Gastrocnemius medialis (tissue), 4 donors: Measurements from ENCODE around the gene CYP1A1. TPM values are rescaled to one million over a fixed set of nuclear protein-coding genes. Genes with fewer than 3 reads are reported as not detected.
"Not testable (repeated sequence)": the region's sequence is repeated elsewhere in the genome, so short reads cannot be mapped to it uniquely, and the experiment has no call there.

Experiments
- ATAC-seq, 2 donors: fragments of 150-250 bp; one replicate each; pipeline ENCODE4 v1.9.1; 2016
- DNase-seq, 2 donors: peaks; one replicate each; pipeline ENCODE4 v3.0.0-alpha.2; 2019
- H3K27ac ChIP-seq, 4 donors: fragments of 200-600 bp; sonication (generic); 1 replicate in 1 of 4; 2 replicates in 3 of 4; pipeline ENCODE4 v1.5.1; 2016 to 2018; ENCODE audit warnings: mild to moderate bottlenecking in 2 of 4, moderate library complexity in 1 of 4
- H3K27me3 ChIP-seq, 3 donors: fragments of 200-600 bp; sonication (generic) in 2 of 3; 1 replicate in 1 of 3; 2 replicates in 2 of 3; pipeline versions ENCODE4 v1.5.1 to v1.6.0; 2016 to 2019; ENCODE audit warnings: mild to moderate bottlenecking in 1 of 3, moderate library complexity in 1 of 3
- H3K36me3 ChIP-seq, 2 donors: fragments of 200-600 bp; sonication (generic) in 1 of 2; one replicate each; pipeline ENCODE4 v1.5.1; 2017 to 2018
- H3K4me1 ChIP-seq, 2 donors: fragments of 200-600 bp; sonication (generic) in 1 of 2; one replicate each; pipeline ENCODE4 v1.5.1; 2016 to 2017; ENCODE audit warnings: mild to moderate bottlenecking in 2 of 2
- H3K4me3 ChIP-seq, 4 donors: fragments of 200-600 bp; sonication (generic) in 3 of 4; 1 replicate in 1 of 4; 2 replicates in 3 of 4; pipeline ENCODE4 v1.5.1; 2016 to 2019; ENCODE audit warnings: mild to moderate bottlenecking in 2 of 4
- H3K9me3 ChIP-seq, 3 donors: fragments of 200-600 bp; sonication (generic) in 2 of 3; 1 replicate in 1 of 3; 2 replicates in 2 of 3; pipeline ENCODE4 v1.5.1; 2016 to 2019
- CTCF ChIP-seq, 5 experiments: fragments of 450-650 bp in 3 of 5; fragments of 200-600 bp in 2 of 5; sonication (generic) in 2 of 5; IDR thresholded peaks in 4 of 5; conservative IDR thresholded peaks in 1 of 5; 1 replicate in 4 of 5; 2 replicates in 1 of 5; pipeline ENCODE4 v1.5.1; 2016 to 2019; ENCODE audit warnings: antibody characterized with exemption in 5 of 5, mild to moderate bottlenecking in 3 of 5, moderate library complexity in 3 of 5
- POLR2A ChIP-seq, 2 donors: fragments of 450-650 bp; IDR thresholded peaks; one replicate each; pipeline ENCODE4 v1.6.1; 2017; ENCODE audit warnings: antibody characterized with exemption in 2 of 2, mild to moderate bottlenecking in 2 of 2, moderate library complexity in 2 of 2
- in situ Hi-C, 4 donors: fragments of 200-750 bp; cut with MboI; loops; one replicate each; pipeline versions ENCODE4 v1.15.0 to v1.8.0; 2017; ENCODE audit warnings: low sequenced_read_pairs in 4 of 4
- intact Hi-C: fragments of 100-400 bp; cut with DNase I; formaldehyde crosslinking; loops from one replicate; pipeline ENCODE4 v1.15.1; 2023; ENCODE audit warnings: low total_unique reads
- total RNA-seq, 4 donors: library from RNA; depleted of rRNA; stranded (reverse); fragments of >200 nt; gene quantifications; one replicate each; pipeline versions ENCODE4 v1.1.0 to v1.2.3, GENCODE V29; 2016

Gene CYP1A1
- total RNA-seq, 4 donors from 2014 or later, result 0.41 to 3.0 (median 1.6) TPM

- intact Hi-C loops (no loop called here), in situ Hi-C loops (no loop called here)
- ATAC-seq, result no peak
- Histone ChIP-seq H3K27ac (no peak overlapping the region), H3K36me3 (no peaks in the 10 kb centered on the region), H3K27me3 (peaks cover 0 to 5% (median 0%) of the 10 kb centered on the region in 3 donors), H3K4me3 (no peak overlapping the region), H3K4me1 (no peaks in the 10 kb centered on the region), H3K9me3 (no peaks in the 10 kb centered on the region)
- no peak for TF ChIP-seq POLR2A (IDR thresholded peaks at IDR 0.05)
- TF ChIP-seq CTCF (IDR thresholded peaks at IDR 0.05 in 4 of 5, conservative IDR thresholded peaks at IDR 0.05 in 1 of 5), result no peak
- DNase-seq, result no peak
These were observed 7.9 kb upstream of the CYP1A1 start for GRCh38 chr15:74733269-74733668.

- no peaks in the 10 kb centered on the region for H3K9me3 ChIP-seq
- no peak overlapping the region for H3K4me3 ChIP-seq
- in situ Hi-C loops (no loop called here), intact Hi-C loops (no loop called here)
- no peak for DNase-seq
- H3K27ac ChIP-seq, result no peak overlapping the region
- no peak for ATAC-seq
- TF ChIP-seq CTCF (IDR thresholded peaks at IDR 0.05 in 4 of 5, conservative IDR thresholded peaks at IDR 0.05 in 1 of 5) (no peak), POLR2A (IDR thresholded peaks at IDR 0.05) (no peak)
- peaks cover under 1 to 2% of the 10 kb centered on the region in 2 donors for H3K4me1 ChIP-seq
- H3K27me3 ChIP-seq, result peaks cover 0 to 5% (median 0%) of the 10 kb centered on the region in 3 donors
- H3K36me3 ChIP-seq, result no peaks in the 10 kb centered on the region
These were observed 7.5 kb upstream of the CYP1A1 start for GRCh38 chr15:74732846-74733245.

- ATAC-seq, result no peak
These were observed 5.4 kb upstream of the CYP1A1 start for GRCh38 chr15:74730619-74731316.

GRCh38 chr15:74729372-74729771, 4.0 kb upstream of the CYP1A1 start:
- intact Hi-C loops, result not testable (repeated sequence)

More at GRCh38 chr15:74730619-74731316, 5.4 kb upstream of the CYP1A1 start:
- Histone ChIP-seq H3K27me3 (peaks cover 0 to 10% (median 0%) of the 10 kb centered on the region in 3 donors), H3K4me1 (peaks cover 13 to 21% of the 10 kb centered on the region in 2 donors), H3K27ac (no peak overlapping the region), H3K36me3 (no peaks in the 10 kb centered on the region), H3K4me3 (no peak overlapping the region), H3K9me3 (no peaks in the 10 kb centered on the region)
- intact Hi-C loops, result no loop called here
- no peak for TF ChIP-seq POLR2A (IDR thresholded peaks at IDR 0.05)
- in situ Hi-C loops, result no loop called here
- no peak for DNase-seq

GRCh38 chr15:74728699-74729098, 3.4 kb upstream of the CYP1A1 start:
- intact Hi-C loops, H3K9me3 ChIP-seq, H3K4me3 ChIP-seq, DNase-seq, H3K27ac ChIP-seq, H3K27me3 ChIP-seq, H3K36me3 ChIP-seq, ATAC-seq, in situ Hi-C loops: not testable (repeated sequence)
- H3K4me1 ChIP-seq, result peaks cover 13 to 25% of the 10 kb centered on the region in 2 donors

More at GRCh38 chr15:74729372-74729771, 4.0 kb upstream of the CYP1A1 start:
- H3K27ac ChIP-seq, H3K27me3 ChIP-seq, H3K9me3 ChIP-seq, in situ Hi-C loops, DNase-seq, H3K4me3 ChIP-seq, ATAC-seq, H3K36me3 ChIP-seq: not testable (repeated sequence)
- peaks cover 13 to 25% of the 10 kb centered on the region in 2 donors for H3K4me1 ChIP-seq

GRCh38 chr15:74727727-74728126, 2.4 kb upstream of the CYP1A1 start:
- H3K27me3 ChIP-seq, result peaks cover 0 to 5% (median 0%) of the 10 kb centered on the region in 3 donors
- no peak overlapping the region for H3K27ac ChIP-seq
- ATAC-seq (peak in 1 of 2 donors; percentile 31), DNase-seq (no peak)
- H3K4me1 ChIP-seq, result peaks cover 13 to 25% of the 10 kb centered on the region in 2 donors
- intact Hi-C loops (no loop called here), in situ Hi-C loops (no loop called here)
- H3K4me3 ChIP-seq, result no peak overlapping the region
- H3K9me3 ChIP-seq, result no peaks in the 10 kb centered on the region
- no peaks in the 10 kb centered on the region for H3K36me3 ChIP-seq
- TF ChIP-seq CTCF (IDR thresholded peaks at IDR 0.05 in 4 of 5, conservative IDR thresholded peaks at IDR 0.05 in 1 of 5) (no peak), POLR2A (IDR thresholded peaks at IDR 0.05) (no peak)
